Fibroblast of lung (primary cell): Measurements from ENCODE around the gene DPPA2. TPM values are rescaled to one million over a fixed set of nuclear protein-coding genes. Genes with fewer than 3 reads are reported as not detected.
A peak's percentile ranks its signal among the peaks of the same experiment; 100 is the strongest.

Source experiments
- DNase-seq, 2 donors: peaks; one replicate each; pipeline versions ENCODE4 v3.0.0 to v3.0.0-alpha.2; 2010; ENCODE audit warnings: low read depth in 2 of 2
- H2AFZ ChIP-seq: 2 replicates; pipeline ENCODE4 v1.5.1; 2012; ENCODE audit warnings: low read length, control low read depth, inconsistent platforms
- H3K27ac ChIP-seq: 2 replicates; pipeline ENCODE4 v1.5.1; 2011; ENCODE audit warnings: low read length, control low read depth; ENCODE audit not compliant: insufficient read depth
- H3K27me3 ChIP-seq: 2 replicates; pipeline ENCODE4 v1.5.1; 2011; ENCODE audit warnings: mild to moderate bottlenecking, low read length; ENCODE audit not compliant: control insufficient read depth, insufficient read depth
- H3K36me3 ChIP-seq: 2 replicates; pipeline ENCODE4 v1.5.1; 2011; ENCODE audit warnings: low read length; ENCODE audit not compliant: control insufficient read depth, insufficient read depth
- H3K4me1 ChIP-seq: 2 replicates; pipeline ENCODE4 v1.5.1; 2011; ENCODE audit warnings: low read length; ENCODE audit not compliant: control insufficient read depth, insufficient read depth; ENCODE audit errors: extremely low read depth
- H3K4me2 ChIP-seq: 2 replicates; pipeline ENCODE4 v1.5.1; 2011; ENCODE audit warnings: low read length, control low read depth; ENCODE audit not compliant: insufficient read depth; ENCODE audit errors: extremely low read depth
- H3K4me3 ChIP-seq, 4 experiments: fragments of 200-600 bp in 1 of 4; sonication (generic) in 1 of 4; replicated peaks in 1 of 4; 2 replicates each; pipeline ENCODE4 v1.5.1; 2011 to 2016; ENCODE audit warnings: low read length in 4 of 4, low read depth in 3 of 4, mild to moderate bottlenecking in 3 of 4, control low read depth in 2 of 4, inconsistent platforms in 1 of 4, mixed read lengths in 1 of 4; ENCODE audit not compliant: insufficient read depth in 1 of 4; ENCODE audit errors: control extremely low read depth in 1 of 4
- H3K79me2 ChIP-seq: 2 replicates; pipeline ENCODE4 v1.5.1; 2012; ENCODE audit warnings: mild to moderate bottlenecking, low read length, inconsistent platforms; ENCODE audit not compliant: control insufficient read depth, insufficient read depth
- H3K9ac ChIP-seq: 2 replicates; pipeline ENCODE4 v1.5.1; 2011; ENCODE audit warnings: mild to moderate bottlenecking, low read length, control low read depth; ENCODE audit not compliant: insufficient read depth
- H3K9me3 ChIP-seq: 2 replicates; pipeline ENCODE4 v1.5.1; 2012; ENCODE audit warnings: low read depth, low read length; ENCODE audit not compliant: control insufficient read depth, insufficient read depth
- H4K20me1 ChIP-seq: 2 replicates; pipeline ENCODE4 v1.5.1; 2011; ENCODE audit warnings: low read length; ENCODE audit not compliant: control insufficient read depth, insufficient read depth; ENCODE audit errors: extremely low read depth
- CTCF ChIP-seq, 2 donors: IDR thresholded peaks in 1 of 2; conservative IDR thresholded peaks in 1 of 2; 1 replicate in 1 of 2; 2 replicates in 1 of 2; pipeline ENCODE4 v1.5.1; 2011 to 2012; ENCODE audit warnings: low read length in 2 of 2, control low read depth in 1 of 2, inconsistent platforms in 1 of 2, low read depth in 1 of 2, mild to moderate bottlenecking in 1 of 2
- EZH2 ChIP-seq: IDR thresholded peaks from 2 replicates; pipeline ENCODE4 v1.5.1; 2012; ENCODE audit warnings: low read length, control low read depth, mild to moderate bottlenecking; ENCODE audit errors: missing control alignments
- polyA plus RNA-seq, 2 donors: library from polyadenylated mRNA; depleted of rRNA in 1 of 2; stranded (reverse) in 1 of 2; unstranded in 1 of 2; fragments of >200 nt; gene quantifications; 2 replicates each; pipeline ENCODE4 v1.2.1, GENCODE V29; 2011 to 2012; ENCODE audit warnings: missing spikeins in 1 of 2
- total RNA-seq: library from RNA; depleted of rRNA; stranded (reverse); fragments of >200 nt; gene quantifications from 2 replicates; pipeline ENCODE4 v1.2.1, GENCODE V29; 2014

DPPA2 gene
- total and polyA plus RNA-seq, 2 donors (not counting 1 experiment from before 2014, with no cell fraction given) = not detected

- no peak overlapping the region for H3K4me2 ChIP-seq
- peak in 1 of 2 donors; percentile 55 for DNase-seq
- H3K4me3 ChIP-seq = no peak overlapping the region
- no peak overlapping the region for H2AFZ ChIP-seq
- no peak overlapping the region for H3K27ac ChIP-seq
- no peaks in the 10 kb centered on the region for H3K4me1 ChIP-seq
- H3K79me2 ChIP-seq = no peaks in the 10 kb centered on the region
- no peak overlapping the region for H3K9ac ChIP-seq
- no peaks in the 10 kb centered on the region for H4K20me1 ChIP-seq
- H3K27me3 ChIP-seq = no peaks in the 10 kb centered on the region
- no peaks in the 10 kb centered on the region for H3K36me3 ChIP-seq
- TF ChIP-seq EZH2 = no peak
- no peak for TF ChIP-seq CTCF (conservative IDR thresholded peaks at IDR 0.05 in 1 of 2, IDR thresholded peaks at IDR 0.05 in 1 of 2; ENCODE audit: low read depth in 1 of 2, low read length in 2 of 2)
- no peaks in the 10 kb centered on the region for H3K9me3 ChIP-seq
Measured at GRCh38 chr3:109268181-109268580, 48.1 kb downstream of the DPPA2 start.

GRCh38 chr3:109265295-109265694 is 51.0 kb downstream of the DPPA2 start:
- Histone ChIP-seq H2AFZ (no peak overlapping the region), H3K27ac (no peak overlapping the region), H3K4me1 (no peaks in the 10 kb centered on the region), H4K20me1 (no peaks in the 10 kb centered on the region), H3K9me3 (no peaks in the 10 kb centered on the region), H3K36me3 (no peaks in the 10 kb centered on the region), H3K4me3 (no peak overlapping the region), H3K27me3 (no peaks in the 10 kb centered on the region), H3K9ac (no peak overlapping the region), H3K4me2 (no peak overlapping the region), H3K79me2 (no peaks in the 10 kb centered on the region)
- DNase-seq = peak; percentile 51 to 53
- TF ChIP-seq CTCF (conservative IDR thresholded peaks at IDR 0.05 in 1 of 2, IDR thresholded peaks at IDR 0.05 in 1 of 2; ENCODE audit: low read depth in 1 of 2, low read length in 2 of 2) (no peak), EZH2 (no peak)

GRCh38 chr3:109257269-109257668 is 59.0 kb downstream of the DPPA2 start:
- DNase-seq = peak; percentile 84 to 92
- no peak for TF ChIP-seq EZH2
- TF ChIP-seq CTCF (conservative IDR thresholded peaks at IDR 0.05 in 1 of 2, IDR thresholded peaks at IDR 0.05 in 1 of 2; ENCODE audit: low read depth in 1 of 2, low read length in 2 of 2) = no peak
- Histone ChIP-seq H2AFZ (no peak overlapping the region), H3K36me3 (no peaks in the 10 kb centered on the region), H3K27me3 (no peaks in the 10 kb centered on the region), H3K4me1 (no peaks in the 10 kb centered on the region), H3K27ac (no peak overlapping the region), H3K9me3 (no peaks in the 10 kb centered on the region), H3K4me3 (no peak overlapping the region), H4K20me1 (no peaks in the 10 kb centered on the region), H3K79me2 (no peaks in the 10 kb centered on the region), H3K9ac (no peak overlapping the region), H3K4me2 (no peak overlapping the region)
